MM.1S (cell line): ENCODE data around the gene FAM120B.

ENCODE experiments used
- DNase-seq: peaks from one replicate; pipeline ENCODE4 v3.0.0-alpha.2; 2015
- H2AFZ ChIP-seq: fragments of 300-600 bp; sonication (generic); 2 replicates; pipeline ENCODE4 v1.6.0; 2016; ENCODE audit warnings: antibody characterized with exemption, low read length
- H3F3A ChIP-seq: fragments of 300-600 bp; sonication (generic); 2 replicates; pipeline ENCODE4 v1.6.1; 2016; ENCODE audit warnings: mild to moderate bottlenecking, antibody characterized with exemption, low read length, moderate library complexity, mixed read lengths; ENCODE audit not compliant: insufficient read depth
- H3K27ac ChIP-seq: fragments of 300-600 bp; sonication (generic); 2 replicates; pipeline ENCODE4 v1.5.1; 2016; ENCODE audit warnings: mild to moderate bottlenecking, low read length
- H3K27me3 ChIP-seq: fragments of 300-600 bp; sonication (generic); replicated peaks from 2 replicates; pipeline ENCODE4 v1.6.0; 2016; ENCODE audit warnings: low read length; ENCODE audit not compliant: insufficient read depth
- H3K36me3 ChIP-seq: fragments of 300-600 bp; sonication (generic); replicated peaks from 2 replicates; pipeline ENCODE4 v1.6.1; 2016; ENCODE audit warnings: mild to moderate bottlenecking, low read length, mixed read lengths; ENCODE audit not compliant: insufficient read depth
- H3K4me1 ChIP-seq: fragments of 300-600 bp; sonication (generic); 2 replicates; pipeline ENCODE4 v1.6.1; 2016; ENCODE audit warnings: low read length, mixed read lengths
- H3K4me2 ChIP-seq: fragments of 300-600 bp; sonication (generic); 2 replicates; pipeline ENCODE4 v1.6.0; 2016; ENCODE audit warnings: low read depth, low read length
- H3K4me3 ChIP-seq: fragments of 300-600 bp; sonication (generic); 2 replicates; pipeline ENCODE4 v1.5.1; 2016; ENCODE audit warnings: low read length, mixed read lengths
- H3K79me2 ChIP-seq: fragments of 300-600 bp; sonication (generic); 2 replicates; pipeline ENCODE4 v1.6.1; 2016; ENCODE audit warnings: mixed run types, low read length, mixed read lengths
- H3K9ac ChIP-seq: fragments of 300-600 bp; sonication (generic); 2 replicates; pipeline ENCODE4 v1.6.1; 2016; ENCODE audit warnings: low read length, mixed read lengths
- H3K9me2 ChIP-seq: fragments of 300-600 bp; sonication (generic); replicated peaks from 2 replicates; pipeline ENCODE4 v1.6.1; 2016; ENCODE audit warnings: mild to moderate bottlenecking, low read length, mixed read lengths; ENCODE audit not compliant: insufficient read depth
- H3K9me3 ChIP-seq: fragments of 300-600 bp; sonication (generic); replicated peaks from 2 replicates; pipeline ENCODE4 v1.6.1; 2016; ENCODE audit warnings: mild to moderate bottlenecking, low read length, mixed read lengths; ENCODE audit not compliant: insufficient read depth
- H4K20me1 ChIP-seq: fragments of 300-600 bp; sonication (generic); 2 replicates; pipeline ENCODE4 v1.6.1; 2016; ENCODE audit warnings: mild to moderate bottlenecking, low read length, moderate library complexity, mixed read lengths; ENCODE audit not compliant: insufficient read depth
- CTCF ChIP-seq: fragments of 300-600 bp; sonication (generic); IDR thresholded peaks from 2 replicates; pipeline ENCODE4 v1.5.1; 2016; ENCODE audit warnings: antibody characterized with exemption, low read length, mixed read lengths
- EZH2 ChIP-seq: fragments of 300-600 bp; sonication (generic); optimal IDR thresholded peaks from 2 replicates; pipeline ENCODE3; 2017; ENCODE audit warnings: low read depth, mild to moderate bottlenecking, antibody characterized with exemption, low read length, mixed read lengths
- EZH2phosphoT487 ChIP-seq: fragments of 300-600 bp; sonication (generic); IDR thresholded peaks from 2 replicates; pipeline ENCODE4 v1.6.1; 2018; ENCODE audit warnings: antibody characterized with exemption, low read length

FAM120B gene

GRCh38 chr6:170371080-170371479 is 64.5 kb downstream of the FAM120B start:
- no peak for DNase-seq
- no peaks in the 10 kb centered on the region for H3K79me2 ChIP-seq
- no peaks in the 10 kb centered on the region for H3K9me3 ChIP-seq
- H3K4me3 ChIP-seq: no peak overlapping the region
- H2AFZ ChIP-seq: no peak overlapping the region
- no peaks in the 10 kb centered on the region for H3K9me2 ChIP-seq
- no peak overlapping the region for H3K4me2 ChIP-seq
- no peaks in the 10 kb centered on the region for H3K36me3 ChIP-seq
- no peaks in the 10 kb centered on the region for H3K27me3 ChIP-seq
- no peak overlapping the region for H3K27ac ChIP-seq
- no peaks in the 10 kb centered on the region for H4K20me1 ChIP-seq
- no peak overlapping the region for H3K9ac ChIP-seq
- H3K4me1 ChIP-seq: no peaks in the 10 kb centered on the region
- no peaks in the 10 kb centered on the region for H3F3A ChIP-seq
- TF ChIP-seq CTCF (no peak), EZH2 (no peak), EZH2phosphoT487 (no peak)

- Histone ChIP-seq H3K4me2 (no peak overlapping the region), H3K9me2 (no peaks in the 10 kb centered on the region), H3K9me3 (no peaks in the 10 kb centered on the region), H4K20me1 (no peaks in the 10 kb centered on the region), H3K4me1 (no peaks in the 10 kb centered on the region), H3K27me3 (no peaks in the 10 kb centered on the region), H3K4me3 (no peak overlapping the region), H3K9ac (no peak overlapping the region), H2AFZ (no peak overlapping the region), H3K36me3 (no peaks in the 10 kb centered on the region), H3K79me2 (no peaks in the 10 kb centered on the region), H3K27ac (no peak overlapping the region), H3F3A (no peaks in the 10 kb centered on the region)
- no peak for DNase-seq
- TF ChIP-seq CTCF (no peak), EZH2phosphoT487 (no peak), EZH2 (no peak)
Observed at GRCh38 chr6:170371588-170371987, 65.0 kb downstream of the FAM120B start.

GRCh38 chr6:170372380-170373325 is 66.1 kb downstream of the FAM120B start:
- Histone ChIP-seq H2AFZ (no peak overlapping the region), H3K9me3 (no peaks in the 10 kb centered on the region), H3K4me1 (no peaks in the 10 kb centered on the region), H3K4me2 (no peak overlapping the region), H3F3A (no peaks in the 10 kb centered on the region), H3K4me3 (no peak overlapping the region), H3K27ac (no peak overlapping the region), H3K36me3 (no peaks in the 10 kb centered on the region), H3K9ac (no peak overlapping the region), H4K20me1 (no peaks in the 10 kb centered on the region), H3K9me2 (no peaks in the 10 kb centered on the region), H3K79me2 (no peaks in the 10 kb centered on the region), H3K27me3 (no peaks in the 10 kb centered on the region)
- TF ChIP-seq EZH2phosphoT487 (no peak), CTCF (no peak), EZH2 (no peak)
- DNase-seq: no peak
